Lower leg skin (tissue), 3 donors: ENCODE measurements around the gene SMCO2.

Experiments
- CTCF ChIP-seq, 3 donors: fragments of 450-650 bp; IDR thresholded peaks; one replicate each; pipeline ENCODE4 v1.5.1; 2016; ENCODE audit warnings: antibody characterized with exemption in 3 of 3, mild to moderate bottlenecking in 3 of 3, moderate library complexity in 2 of 3
- POLR2A ChIP-seq, 2 donors: fragments of 450-650 bp; IDR thresholded peaks; one replicate each; pipeline ENCODE4 v1.6.1; 2016 to 2017; ENCODE audit warnings: antibody characterized with exemption in 2 of 2, mild to moderate bottlenecking in 1 of 2, moderate library complexity in 1 of 2

DNA sequence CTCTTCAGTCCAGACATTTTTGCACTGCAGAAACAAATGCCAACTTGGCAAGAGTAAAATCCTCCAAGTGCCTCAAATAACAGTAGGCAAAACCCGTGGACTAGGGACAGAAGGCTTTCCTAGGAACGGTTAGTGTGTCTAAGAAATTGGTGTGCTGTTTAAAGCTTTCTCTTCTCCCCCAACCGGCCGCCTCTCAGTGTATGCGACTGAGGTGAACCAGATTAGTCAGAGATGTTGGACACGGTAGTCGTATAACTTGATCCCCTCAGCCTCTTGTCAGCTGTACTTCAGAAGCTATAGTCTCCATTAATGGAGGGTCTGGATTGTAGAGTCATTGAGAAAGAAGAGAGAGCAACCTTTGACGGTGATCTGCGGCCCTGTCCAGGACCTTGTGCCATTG lies 99.1 kb downstream of the SMCO2 start:
- no peak for TF ChIP-seq CTCF (IDR thresholded peaks at IDR 0.05)
- no peak for TF ChIP-seq POLR2A (IDR thresholded peaks at IDR 0.05)
